C4-2B (cell line): ENCODE data around the gene AKAP7.

Experiments
- CTCF ChIP-seq: fragments of 450-650 bp; conservative IDR thresholded peaks from 2 replicates; pipeline ENCODE4 v1.5.1; 2017; ENCODE audit warnings: mild to moderate bottlenecking
- ZFX ChIP-seq: fragments of 450-650 bp; IDR thresholded peaks from 2 replicates; pipeline ENCODE4 v1.6.1; 2017

DNA sequence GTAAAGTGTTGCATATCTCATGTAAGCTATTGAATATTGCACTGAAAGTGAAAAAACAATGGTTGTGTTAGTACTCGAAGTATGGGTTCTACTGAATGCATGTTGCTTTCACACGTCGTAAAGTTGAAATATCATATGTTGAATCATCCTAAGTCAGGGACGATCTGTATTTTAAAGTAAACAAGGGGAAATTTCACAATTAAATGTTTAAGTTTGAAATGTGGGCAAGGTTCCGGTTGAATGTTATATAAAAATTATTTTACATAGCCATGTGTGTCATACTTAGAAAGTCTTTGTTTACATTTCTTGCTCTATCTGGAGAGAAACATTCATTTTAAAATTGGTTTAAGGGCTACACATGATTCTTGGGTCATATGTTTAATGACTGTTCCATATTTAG lies 76.8 kb downstream of the AKAP7 start:
- TF ChIP-seq CTCF (no peak), ZFX (no peak)
